ENCODE measurements around the gene HDAC5. TPM values are rescaled to one million over a fixed set of nuclear protein-coding genes. Genes with fewer than 3 reads are reported as not detected.

Gene HDAC5
- 86.9 TPM for total RNA-seq

GRCh38 chr17:44123356-44124117 lies at the start of gene HDAC5:
Gene HDAC5 (minus strand): TSS chr17:44123641. CDS start chr17:44117515, 6,126 bp downstream.
- TF ChIP-seq CTCF (IDR thresholded peaks at IDR 0.05) (peak in 2 of 3 experiments; percentile 51 to 62), POLR2AphosphoS5 (IDR thresholded peaks at IDR 0.05; ENCODE audit: insufficient read depth in 1 of 2, low read depth in 1 of 2) (peak; percentile 73 to 94), POLR2A (IDR thresholded peaks at IDR 0.05) (peak in 1 of 2 donors; percentile 81)
- intact Hi-C loops (cut with DNase I), result loop anchor here (5.0 kb wide), 1 partner anchor 56 kb away; the partner anchor contains the start of gene LSM12
- Histone ChIP-seq H3K27ac (peak within 1 kb of the TSS; percentile 99), H3K27me3 (no peaks in the 10 kb centered on the region), H3K4me3 (peak within 1 kb of the TSS; percentile 84 to 96), H3K9me3 (no peaks in the 10 kb centered on the region), H3K4me1 (peaks cover 53% of the 10 kb centered on the region), H3K36me3 (no peaks in the 10 kb centered on the region)
- peak in 1 of 2 donors; percentile 98 for DNase-seq (ENCODE audit: extremely low spot score in 2 of 2)

GRCh38 chr17:44171931-44172455 lies 48.6 kb upstream of the HDAC5 start:
- Histone ChIP-seq H3K36me3 (peaks cover 0 to 7% of the 10 kb centered on the region in 2 donors), H3K4me3 (no peak overlapping the region), H3K4me1 (peaks cover 9% of the 10 kb centered on the region), H3K27me3 (no peaks in the 10 kb centered on the region), H3K27ac (no peak overlapping the region), H3K9me3 (no peaks in the 10 kb centered on the region)
- DNase-seq (ENCODE audit: extremely low spot score in 2 of 2), result peak in 1 of 2 donors; percentile 82
- TF ChIP-seq CTCF (IDR thresholded peaks at IDR 0.05) (no peak), POLR2A (IDR thresholded peaks at IDR 0.05) (no peak), POLR2AphosphoS5 (IDR thresholded peaks at IDR 0.05; ENCODE audit: insufficient read depth in 1 of 2, low read depth in 1 of 2) (no peak)
- intact Hi-C loops (cut with DNase I), result no loop called here

GRCh38 chr17:44170499-44171201 lies 47.2 kb upstream of the HDAC5 start, which contains the start of gene ASB16:
Gene ASB16 (plus strand): TSS chr17:44170704. CDS start chr17:44170790, 86 bp downstream.
- H3K27ac ChIP-seq, result peak within 1 kb of the TSS; percentile 13
- TF ChIP-seq POLR2A (IDR thresholded peaks at IDR 0.05), result no peak
- no peak for TF ChIP-seq CTCF (IDR thresholded peaks at IDR 0.05)
- no peak for TF ChIP-seq POLR2AphosphoS5 (IDR thresholded peaks at IDR 0.05; ENCODE audit: insufficient read depth in 1 of 2, low read depth in 1 of 2)
- H3K9me3 ChIP-seq, result no peaks in the 10 kb centered on the region
- DNase-seq (ENCODE audit: extremely low spot score in 2 of 2), result no peak
- no peaks in the 10 kb centered on the region for H3K27me3 ChIP-seq
- peaks cover 9% of the 10 kb centered on the region for H3K4me1 ChIP-seq
- intact Hi-C loops (cut with DNase I), result no loop called here
- no peaks in the 10 kb centered on the region for H3K36me3 ChIP-seq
- H3K4me3 ChIP-seq, result peak within 1 kb of the TSS; percentile 2 to 3

- H3K27me3 ChIP-seq, result no peaks in the 10 kb centered on the region
- no peak for DNase-seq (ENCODE audit: extremely low spot score in 2 of 2)
- peaks cover 9% of the 10 kb centered on the region for H3K4me1 ChIP-seq
- TF ChIP-seq CTCF (IDR thresholded peaks at IDR 0.05) (no peak), POLR2AphosphoS5 (IDR thresholded peaks at IDR 0.05; ENCODE audit: insufficient read depth in 1 of 2, low read depth in 1 of 2) (no peak), POLR2A (IDR thresholded peaks at IDR 0.05) (no peak)
- no peak overlapping the region for H3K4me3 ChIP-seq
- intact Hi-C loops (cut with DNase I), result no loop called here
- no peaks in the 10 kb centered on the region for H3K36me3 ChIP-seq
- no peaks in the 10 kb centered on the region for H3K9me3 ChIP-seq
- H3K27ac ChIP-seq, result peak overlapping the region; percentile 13
Observed at GRCh38 chr17:44170135-44170498, 46.7 kb upstream of the HDAC5 start.
